KG1 (cell line): ENCODE data around the gene ADAMTSL3.

Experiments used
- DNase-seq: peaks from one replicate; lab custom pipeline; 2025; lab: John Stamatoyannopoulos, UW

Gene ADAMTSL3

GRCh38 chr15:83653639-83654378 is at the start of gene ADAMTSL3:
TSS of gene ADAMTSL3 (plus strand) at chr15:83654123. CDS start at chr15:83655762, 1,639 bp downstream.
- DNase-seq, result no peak

GRCh38 chr15:83604549-83604948 is 49.4 kb upstream of the ADAMTSL3 start:
- DNase-seq, result no peak

GRCh38 chr15:83605111-83605945 is 48.6 kb upstream of the ADAMTSL3 start:
- DNase-seq, result no peak

- DNase-seq, result no peak
Measured at GRCh38 chr15:83610132-83610531, 43.8 kb upstream of the ADAMTSL3 start.

- no peak for DNase-seq
Measured at GRCh38 chr15:83610901-83611685, 42.8 kb upstream of the ADAMTSL3 start.

GRCh38 chr15:83612226-83612625 is 41.7 kb upstream of the ADAMTSL3 start:
- DNase-seq, result no peak

GRCh38 chr15:83612898-83613635 is 40.9 kb upstream of the ADAMTSL3 start:
- no peak for DNase-seq

GRCh38 chr15:83613714-83614113 is 40.2 kb upstream of the ADAMTSL3 start:
- no peak for DNase-seq

GRCh38 chr15:83616840-83617239 is 37.1 kb upstream of the ADAMTSL3 start:
- DNase-seq, result no peak

GRCh38 chr15:83626171-83626802 is 27.6 kb upstream of the ADAMTSL3 start:
- no peak for DNase-seq

GRCh38 chr15:83631534-83631933 is 22.4 kb upstream of the ADAMTSL3 start:
- DNase-seq, result no peak

- no peak for DNase-seq
Measured at GRCh38 chr15:83643201-83643600, 10.7 kb upstream of the ADAMTSL3 start.

- no peak for DNase-seq
Measured at GRCh38 chr15:83644439-83644838, 9.5 kb upstream of the ADAMTSL3 start.

GRCh38 chr15:83650831-83651230 is 3.1 kb upstream of the ADAMTSL3 start:
- DNase-seq, result no peak

GRCh38 chr15:83651541-83651940 is 2.4 kb upstream of the ADAMTSL3 start:
- DNase-seq, result no peak

- no peak for DNase-seq
Measured at GRCh38 chr15:83652626-83653204, 1.2 kb upstream of the ADAMTSL3 start.

GRCh38 chr15:83653288-83653638 is 660 bp upstream of the ADAMTSL3 start:
- DNase-seq, result no peak

GRCh38 chr15:83654379-83655236 is 685 bp downstream of the ADAMTSL3 start:
- DNase-seq, result no peak

- no peak for DNase-seq
Measured at GRCh38 chr15:83655237-83655616, 1.3 kb downstream of the ADAMTSL3 start.

- no peak for DNase-seq
Measured at GRCh38 chr15:83656192-83656591, 2.3 kb downstream of the ADAMTSL3 start.
